H1 (cell line): ENCODE data around the gene GALNT5. TPM values are rescaled to one million over a fixed set of nuclear protein-coding genes. Genes with fewer than 3 reads are reported as not detected.

Source experiments
- BRCA1 ChIP-seq: IDR thresholded peaks from 2 replicates; pipeline ENCODE4 v1.6.1; 2012; ENCODE audit warnings: low read depth, low read length, improper control_type of control experiment
- CHD2 ChIP-seq: IDR thresholded peaks from 2 replicates; pipeline ENCODE4 v1.6.1; 2012; ENCODE audit warnings: low read length, improper control_type of control experiment
- GTF2F1 ChIP-seq: IDR thresholded peaks from 2 replicates; pipeline ENCODE4 v1.6.1; 2012; ENCODE audit warnings: low read depth, low read length, improper control_type of control experiment, borderline replicate concordance
- RFX5 ChIP-seq: IDR thresholded peaks from 2 replicates; pipeline ENCODE4 v1.6.1; 2011; ENCODE audit warnings: low read depth, low read length, improper control_type of control experiment, borderline replicate concordance
- SIX5 ChIP-seq: IDR thresholded peaks from 2 replicates; pipeline ENCODE4 v1.6.1; 2011; ENCODE audit warnings: mild to moderate bottlenecking, low read depth, low read length
- SP4 ChIP-seq: IDR thresholded peaks from 2 replicates; pipeline ENCODE4 v1.6.1; 2012; ENCODE audit warnings: low read length, inconsistent platforms
- ZNF274 ChIP-seq: IDR thresholded peaks from 2 replicates; pipeline ENCODE4 v1.7.0; 2012; ENCODE audit warnings: low read length, borderline replicate concordance; ENCODE audit errors: extremely low read depth
- polyA plus RNA-seq, 7 experiments: library from polyadenylated mRNA; depleted of rRNA in 3 of 7; stranded (reverse) in 5 of 7; unstranded in 2 of 7; fragments of >200 nt in 5 of 7; fragments of 200-250 nt in 2 of 7; gene quantifications; 1 replicate in 5 of 7; 2 replicates in 1 of 7; 4 replicates in 1 of 7; pipeline versions ENCODE4 v1.2.1 to v1.2.3, GENCODE V29; 2011 to 2013; ENCODE audit warnings: missing spikeins in 2 of 7, mixed read lengths in 2 of 7
- total RNA-seq: library from RNA; stranded (reverse); fragmentation: NEBNext Ultra II Directional; extraction: Animal tissue kit (Norgen Biotek cat#: 25700); gene quantifications from 2 replicates; pipeline ENCODE4 v1.2.1, GENCODE V29; 2021

The GALNT5 gene
- total and polyA plus RNA-seq, 2 of the 8 experiments (the other 6 are each of a cell fraction or from before 2014, with no cell fraction given) = 0.02 to 0.06 TPM

DNA sequence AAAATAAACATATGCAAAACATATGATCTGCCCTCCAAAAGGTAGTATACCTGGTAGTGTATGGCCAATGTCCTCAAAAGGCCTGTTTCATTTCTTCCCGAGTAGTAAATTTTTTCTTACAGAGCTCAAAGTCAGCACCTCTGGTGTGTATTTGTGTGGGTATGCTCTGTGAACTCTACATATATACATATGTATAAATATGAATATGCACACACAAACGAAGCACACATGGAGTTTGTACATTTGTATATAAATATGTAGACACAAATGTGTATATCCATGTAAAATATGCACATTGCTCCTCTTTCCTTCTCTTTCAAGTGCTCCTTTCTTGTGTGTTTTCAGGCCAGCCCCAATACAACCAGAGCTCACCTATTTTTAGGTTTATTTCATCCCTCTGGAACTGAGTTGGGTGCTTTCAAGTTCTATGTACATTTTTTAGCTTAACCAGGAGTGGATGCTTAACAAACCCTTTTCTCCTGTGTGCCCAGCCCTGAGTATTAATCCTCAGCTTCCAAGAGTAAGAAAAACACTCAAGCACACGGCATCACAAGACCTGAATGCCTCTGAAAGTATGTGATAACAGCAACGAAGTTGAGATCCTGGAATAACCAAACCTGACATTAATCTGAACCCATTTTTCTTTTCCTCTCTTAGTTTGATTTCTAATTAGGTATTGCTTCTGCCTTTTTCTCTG lies 12.2 kb upstream of the GALNT5 start (continued):
- TF ChIP-seq SP4 (no peak), RFX5 (no peak), SIX5 (no peak), CHD2 (no peak), BRCA1 (no peak), GTF2F1 (no peak), ZNF274 (no peak)
- TF ChIP-seq, all 59 proteins: peak for 0
